ENCODE data around the gene MKKS.

MKKS gene

GRCh38 chr20:10476319-10476724, 42.3 kb upstream of the MKKS start:
- Histone ChIP-seq H3K36me3 (no peaks in the 10 kb centered on the region), H3K9me3 (ENCODE audit: severe bottlenecking) (no peaks in the 10 kb centered on the region), H3K27me3 (ENCODE audit: insufficient read depth, low read depth, severe bottlenecking) (no peaks in the 10 kb centered on the region), H3K27ac (no peak overlapping the region), H3K4me3 (ENCODE audit: low read depth, low read length) (no peak overlapping the region)
- TF ChIP-seq, protein P1, sequence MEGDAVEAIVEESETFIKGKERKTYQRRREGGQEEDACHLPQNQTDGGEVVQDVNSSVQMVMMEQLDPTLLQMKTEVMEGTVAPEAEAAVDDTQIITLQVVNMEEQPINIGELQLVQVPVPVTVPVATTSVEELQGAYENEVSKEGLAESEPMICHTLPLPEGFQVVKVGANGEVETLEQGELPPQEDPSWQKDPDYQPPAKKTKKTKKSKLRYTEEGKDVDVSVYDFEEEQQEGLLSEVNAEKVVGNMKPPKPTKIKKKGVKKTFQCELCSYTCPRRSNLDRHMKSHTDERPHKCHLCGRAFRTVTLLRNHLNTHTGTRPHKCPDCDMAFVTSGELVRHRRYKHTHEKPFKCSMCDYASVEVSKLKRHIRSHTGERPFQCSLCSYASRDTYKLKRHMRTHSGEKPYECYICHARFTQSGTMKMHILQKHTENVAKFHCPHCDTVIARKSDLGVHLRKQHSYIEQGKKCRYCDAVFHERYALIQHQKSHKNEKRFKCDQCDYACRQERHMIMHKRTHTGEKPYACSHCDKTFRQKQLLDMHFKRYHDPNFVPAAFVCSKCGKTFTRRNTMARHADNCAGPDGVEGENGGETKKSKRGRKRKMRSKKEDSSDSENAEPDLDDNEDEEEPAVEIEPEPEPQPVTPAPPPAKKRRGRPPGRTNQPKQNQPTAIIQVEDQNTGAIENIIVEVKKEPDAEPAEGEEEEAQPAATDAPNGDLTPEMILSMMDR (IDR thresholded peaks at IDR 0.05; ENCODE audit: low read depth, low read length): no peak
- DNase-seq: no peak

- no peaks in the 10 kb centered on the region for H3K27me3 ChIP-seq (ENCODE audit: insufficient read depth, low read depth, severe bottlenecking)
- H3K27ac ChIP-seq: no peak overlapping the region
- DNase-seq: no peak
- H3K9me3 ChIP-seq (ENCODE audit: severe bottlenecking): no peaks in the 10 kb centered on the region
- H3K4me3 ChIP-seq (ENCODE audit: low read depth, low read length): no peak overlapping the region
- TF ChIP-seq, protein P1 (IDR thresholded peaks at IDR 0.05; ENCODE audit: low read depth, low read length): no peak
- H3K36me3 ChIP-seq: no peaks in the 10 kb centered on the region
Observed at GRCh38 chr20:10475225-10475624, 41.2 kb upstream of the MKKS start.

GRCh38 chr20:10474606-10475184, 40.7 kb upstream of the MKKS start:
- no peak overlapping the region for H3K27ac ChIP-seq
- TF ChIP-seq, protein P1 (IDR thresholded peaks at IDR 0.05; ENCODE audit: low read depth, low read length): no peak
- no peaks in the 10 kb centered on the region for H3K9me3 ChIP-seq (ENCODE audit: severe bottlenecking)
- no peaks in the 10 kb centered on the region for H3K36me3 ChIP-seq
- H3K4me3 ChIP-seq (ENCODE audit: low read depth, low read length): no peak overlapping the region
- H3K27me3 ChIP-seq (ENCODE audit: insufficient read depth, low read depth, severe bottlenecking): no peaks in the 10 kb centered on the region
- no peak for DNase-seq

- no peaks in the 10 kb centered on the region for H3K36me3 ChIP-seq
- H3K4me3 ChIP-seq (ENCODE audit: low read depth, low read length): no peak overlapping the region
- H3K27ac ChIP-seq: no peak overlapping the region
- TF ChIP-seq, protein P1 (IDR thresholded peaks at IDR 0.05; ENCODE audit: low read depth, low read length): no peak
- DNase-seq: no peak
- H3K27me3 ChIP-seq (ENCODE audit: insufficient read depth, low read depth, severe bottlenecking): no peaks in the 10 kb centered on the region
- H3K9me3 ChIP-seq (ENCODE audit: severe bottlenecking): no peaks in the 10 kb centered on the region
Observed at GRCh38 chr20:10472871-10473270, 38.8 kb upstream of the MKKS start.

- H3K36me3 ChIP-seq: no peaks in the 10 kb centered on the region
- TF ChIP-seq, protein P1 (IDR thresholded peaks at IDR 0.05; ENCODE audit: low read depth, low read length): no peak
- H3K27ac ChIP-seq: no peak overlapping the region
- H3K4me3 ChIP-seq (ENCODE audit: low read depth, low read length): no peak overlapping the region
- no peaks in the 10 kb centered on the region for H3K9me3 ChIP-seq (ENCODE audit: severe bottlenecking)
- no peak for DNase-seq
- no peaks in the 10 kb centered on the region for H3K27me3 ChIP-seq (ENCODE audit: insufficient read depth, low read depth, severe bottlenecking)
Observed at GRCh38 chr20:10470276-10470675, 36.3 kb upstream of the MKKS start.

DNA sequence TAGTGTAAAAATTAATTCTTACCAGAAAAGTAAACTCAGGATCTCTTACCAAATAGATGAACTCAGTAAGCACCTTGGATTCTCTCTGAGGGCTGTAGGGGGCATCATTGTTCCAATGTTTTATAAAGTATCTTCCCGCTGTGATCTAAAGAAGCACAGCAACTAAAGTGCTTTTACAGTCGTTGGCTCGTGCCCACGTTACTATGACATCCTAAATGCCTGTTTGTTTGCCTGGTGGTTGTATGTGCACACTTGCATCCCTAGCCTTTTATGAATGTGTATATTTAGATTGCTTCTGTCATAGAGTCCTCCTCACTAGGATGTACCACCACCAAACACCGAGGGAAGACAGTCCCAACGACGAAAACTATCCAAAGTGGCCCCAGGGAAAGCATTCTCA, 35.6 kb upstream of the MKKS start:
- H3K36me3 ChIP-seq: no peaks in the 10 kb centered on the region
- TF ChIP-seq, protein P1 (IDR thresholded peaks at IDR 0.05; ENCODE audit: low read depth, low read length): no peak
- peak; percentile 24 for DNase-seq
- no peaks in the 10 kb centered on the region for H3K27me3 ChIP-seq (ENCODE audit: insufficient read depth, low read depth, severe bottlenecking)
- no peaks in the 10 kb centered on the region for H3K9me3 ChIP-seq (ENCODE audit: severe bottlenecking)
- no peak overlapping the region for H3K4me3 ChIP-seq (ENCODE audit: low read depth, low read length)
- H3K27ac ChIP-seq: no peak overlapping the region
